ENCODE data around the gene MAST1. TPM values are rescaled to one million over a fixed set of nuclear protein-coding genes. Genes with fewer than 3 reads are reported as not detected.

Gene MAST1
- total and polyA plus RNA-seq, 2 donors (not counting 1 experiment from before 2014, with no cell fraction given) = 0.39 to 1.1 TPM

DNA sequence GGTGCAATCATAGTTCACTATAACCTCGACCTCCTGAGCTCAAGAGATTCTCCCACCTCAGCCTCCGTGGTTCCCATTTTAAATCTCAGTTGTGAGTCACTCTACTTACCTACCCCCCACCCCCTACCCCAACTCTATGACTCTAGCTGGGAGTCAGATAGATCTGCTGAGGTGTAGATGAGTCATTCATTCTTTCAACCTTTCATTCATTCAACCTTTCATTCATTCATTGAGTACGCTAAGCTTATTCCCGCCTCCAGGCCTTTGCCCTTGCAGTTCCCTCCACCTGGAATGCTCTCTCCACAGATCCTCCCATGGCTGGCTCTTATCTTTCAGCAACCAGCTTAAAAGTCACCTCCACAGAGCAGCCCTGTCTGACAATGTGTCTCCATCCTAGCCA lies 1.1 kb upstream of the MAST1 start:
- peaks cover 55% of the 10 kb centered on the region for H3K4me1 Mint-ChIP-seq
- H3K9me3 Mint-ChIP-seq (ENCODE audit: insufficient read depth) = no peaks in the 10 kb centered on the region
- H3K27ac Mint-ChIP-seq = no peak overlapping the region
- no peaks in the 10 kb centered on the region for H3K36me3 ChIP-seq (replicated peaks in 1 of 2; ENCODE audit: control extremely low read depth in 1 of 2, control insufficient read depth in 1 of 2, extremely low read depth in 1 of 2, insufficient read depth in 2 of 2, low read length in 1 of 2)
- ChIA-PET POLR2A (no interaction called here), CTCF (interaction anchor here (0.6 to 1.8 kb wide), 7 partner anchors 9 to 1550 kb away, joined by 3 to 12 read pairs (median 4); no protein-coding TSS in a partner anchor)
- H3K27me3 ChIP-seq (replicated peaks in 1 of 4; ENCODE audit: control extremely low read depth in 1 of 4, control insufficient read depth in 3 of 4, insufficient read depth in 4 of 4, low read length in 3 of 4) = peaks cover 6 to 95% (median 66%) of the 10 kb centered on the region in 4 experiments
- peak overlapping the region; percentile 53 for H3K4me3 Mint-ChIP-seq
- H3K4me3 ChIP-seq (ENCODE audit: control extremely low read depth in 1 of 5, extremely low read depth in 1 of 5, insufficient read depth in 1 of 5, low read depth in 2 of 5, low read length in 4 of 5) = no peak overlapping the region
- TF ChIP-seq, protein P1, sequence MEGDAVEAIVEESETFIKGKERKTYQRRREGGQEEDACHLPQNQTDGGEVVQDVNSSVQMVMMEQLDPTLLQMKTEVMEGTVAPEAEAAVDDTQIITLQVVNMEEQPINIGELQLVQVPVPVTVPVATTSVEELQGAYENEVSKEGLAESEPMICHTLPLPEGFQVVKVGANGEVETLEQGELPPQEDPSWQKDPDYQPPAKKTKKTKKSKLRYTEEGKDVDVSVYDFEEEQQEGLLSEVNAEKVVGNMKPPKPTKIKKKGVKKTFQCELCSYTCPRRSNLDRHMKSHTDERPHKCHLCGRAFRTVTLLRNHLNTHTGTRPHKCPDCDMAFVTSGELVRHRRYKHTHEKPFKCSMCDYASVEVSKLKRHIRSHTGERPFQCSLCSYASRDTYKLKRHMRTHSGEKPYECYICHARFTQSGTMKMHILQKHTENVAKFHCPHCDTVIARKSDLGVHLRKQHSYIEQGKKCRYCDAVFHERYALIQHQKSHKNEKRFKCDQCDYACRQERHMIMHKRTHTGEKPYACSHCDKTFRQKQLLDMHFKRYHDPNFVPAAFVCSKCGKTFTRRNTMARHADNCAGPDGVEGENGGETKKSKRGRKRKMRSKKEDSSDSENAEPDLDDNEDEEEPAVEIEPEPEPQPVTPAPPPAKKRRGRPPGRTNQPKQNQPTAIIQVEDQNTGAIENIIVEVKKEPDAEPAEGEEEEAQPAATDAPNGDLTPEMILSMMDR (IDR thresholded peaks at IDR 0.05) = no peak
- TF ChIP-seq EZH2 (IDR thresholded peaks at IDR 0.05; ENCODE audit: borderline replicate concordance, insufficient read depth, low read depth, low read length, poor library complexity, severe bottlenecking) = no peak
- no peak for ATAC-seq (ENCODE audit: low read depth)
- intact Hi-C loops (cut with micrococcal nuclease) = no loop called here
- peaks cover 69% of the 10 kb centered on the region for H3K27me3 Mint-ChIP-seq
- peaks cover 54 to 67% of the 10 kb centered on the region in 2 donors for H3K4me1 ChIP-seq (ENCODE audit: control insufficient read depth in 2 of 2, insufficient read depth in 2 of 2, low read length in 2 of 2)
- H3K9me3 ChIP-seq (ENCODE audit: control extremely low read depth in 1 of 3, control insufficient read depth in 2 of 3, insufficient read depth in 1 of 3, low read length in 2 of 3) = peaks cover 0 to 52% (median 7%) of the 10 kb centered on the region in 3 donors
- no peak overlapping the region for H2AFZ ChIP-seq (ENCODE audit: insufficient read depth, low read depth, low read length, poor library complexity, severe bottlenecking)
- H3K9ac ChIP-seq (ENCODE audit: low read length) = no peak overlapping the region
- H3K27ac ChIP-seq (ENCODE audit: low read length in 2 of 2) = no peak overlapping the region
- H3K4me2 ChIP-seq (replicated peaks; ENCODE audit: low read depth, low read length, poor library complexity, severe bottlenecking) = no peak overlapping the region
- WGBS (ENCODE audit: insufficient coverage) = 89% methylated on average over 2 of the region's 4 CpGs
- no peaks in the 10 kb centered on the region for H4K20me1 ChIP-seq (ENCODE audit: control insufficient read depth, insufficient read depth, low read length, poor library complexity, severe bottlenecking)
- no peaks in the 10 kb centered on the region for H3K79me2 ChIP-seq (ENCODE audit: control insufficient read depth, insufficient read depth, low read length)
- DNase-seq = no peak

DNA sequence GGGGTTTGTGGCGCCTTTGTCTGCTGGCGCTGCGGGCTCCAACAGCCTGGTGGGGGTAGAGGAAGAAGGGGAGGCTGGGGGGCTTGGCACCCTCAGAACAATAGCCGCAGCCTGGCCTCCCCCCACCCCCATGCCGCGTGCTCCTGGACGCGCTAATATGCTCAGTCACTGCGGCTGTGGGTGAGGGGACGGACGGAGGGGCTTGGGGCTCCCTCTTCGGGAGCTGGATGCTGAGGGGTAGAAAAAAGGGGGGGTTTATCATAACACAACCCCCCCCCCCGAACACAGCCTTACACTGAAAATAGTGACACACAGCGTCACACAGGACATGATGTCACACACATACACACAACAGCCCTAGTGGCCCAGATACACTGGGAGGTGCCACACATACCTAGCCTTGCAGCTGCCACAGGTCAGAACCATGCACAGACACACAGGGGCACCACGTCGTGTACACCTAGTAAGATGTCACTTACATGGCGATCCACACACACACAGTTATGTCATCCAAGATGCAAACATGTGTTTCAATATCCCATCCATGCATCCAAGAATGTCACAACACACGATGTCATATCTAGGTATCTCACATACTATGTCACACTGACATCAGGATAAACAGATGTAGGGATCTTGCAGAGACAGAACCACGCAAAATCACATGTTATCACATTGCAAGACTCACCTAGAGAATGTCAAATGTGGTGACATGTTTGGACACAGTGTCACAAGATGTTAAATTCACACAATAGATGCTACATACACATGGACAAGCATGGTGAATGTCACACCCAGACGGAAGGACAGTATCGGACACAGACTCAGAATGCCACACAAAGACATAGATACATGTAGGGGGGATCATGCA lies 806 bp downstream of the MAST1 start:
- intact Hi-C loops (cut with micrococcal nuclease) = loop anchor here (2.0 kb wide), 1 partner anchor 32 kb away; the partner anchor contains the start of gene RNASEH2A
- H3K4me1 ChIP-seq (ENCODE audit: control insufficient read depth in 2 of 2, insufficient read depth in 2 of 2, low read length in 2 of 2) = peaks cover 40 to 51% of the 10 kb centered on the region in 2 donors
- H3K27me3 ChIP-seq (replicated peaks in 1 of 4; ENCODE audit: control extremely low read depth in 1 of 4, control insufficient read depth in 3 of 4, insufficient read depth in 4 of 4, low read length in 3 of 4) = peaks cover 6 to 95% (median 58%) of the 10 kb centered on the region in 4 experiments
- peak overlapping the region; percentile 52 for H3K9ac ChIP-seq (ENCODE audit: low read length)
- Mint-ChIP-seq H3K27ac (no peak overlapping the region), H3K4me3 (peak overlapping the region; percentile 75), H3K9me3 (ENCODE audit: insufficient read depth) (no peaks in the 10 kb centered on the region), H3K27me3 (peaks cover 66% of the 10 kb centered on the region), H3K4me1 (peaks cover 47% of the 10 kb centered on the region)
- H2AFZ ChIP-seq (ENCODE audit: insufficient read depth, low read depth, low read length, poor library complexity, severe bottlenecking) = peak overlapping the region; percentile 44
- CTCF ChIA-PET = interaction anchor here (0.6 kb wide), 1 partner anchor 25 kb away, joined by 3 read pairs; no protein-coding TSS in a partner anchor
- H3K4me2 ChIP-seq (replicated peaks; ENCODE audit: low read depth, low read length, poor library complexity, severe bottlenecking) = peak overlapping the region; percentile 91
- 26% methylated on average over 8 of the region's 21 CpGs for WGBS (ENCODE audit: insufficient coverage)
- no peaks in the 10 kb centered on the region for H3K36me3 ChIP-seq (replicated peaks in 1 of 2; ENCODE audit: control extremely low read depth in 1 of 2, control insufficient read depth in 1 of 2, extremely low read depth in 1 of 2, insufficient read depth in 2 of 2, low read length in 1 of 2)
- H3K9me3 ChIP-seq (ENCODE audit: control extremely low read depth in 1 of 3, control insufficient read depth in 2 of 3, insufficient read depth in 1 of 3, low read length in 2 of 3) = peaks cover 0 to 44% (median 7%) of the 10 kb centered on the region in 3 donors
- H4K20me1 ChIP-seq (ENCODE audit: control insufficient read depth, insufficient read depth, low read length, poor library complexity, severe bottlenecking) = no peaks in the 10 kb centered on the region
- TF ChIP-seq EZH2 (IDR thresholded peaks at IDR 0.05; ENCODE audit: borderline replicate concordance, insufficient read depth, low read depth, low read length, poor library complexity, severe bottlenecking) = no peak
- TF ChIP-seq, protein P1 (IDR thresholded peaks at IDR 0.05) = no peak
- POLR2A ChIA-PET = no interaction called here
- DNase-seq (peak; percentile 44), ATAC-seq (ENCODE audit: low read depth) (no peak)
- H3K79me2 ChIP-seq (ENCODE audit: control insufficient read depth, insufficient read depth, low read length) = no peaks in the 10 kb centered on the region
- no peak overlapping the region for H3K27ac ChIP-seq (ENCODE audit: low read length in 2 of 2)
- H3K4me3 ChIP-seq (ENCODE audit: control extremely low read depth in 1 of 5, extremely low read depth in 1 of 5, insufficient read depth in 1 of 5, low read depth in 2 of 5, low read length in 4 of 5) = peak overlapping the region in 1 of 5 experiments; percentile 57
